Transverse colon (tissue), 3 donors: ENCODE results near the gene KCTD11.

Experiments used
- CTCF ChIP-seq, 5 experiments: fragments of 200-600 bp in 3 of 5; fragments of 450-650 bp in 2 of 5; sonication (generic) in 3 of 5; IDR thresholded peaks; 1 replicate in 2 of 5; 2 replicates in 3 of 5; pipeline ENCODE4 v1.5.1; 2016 to 2017; ENCODE audit warnings: antibody characterized with exemption in 5 of 5, inconsistent platforms in 3 of 5, mild to moderate bottlenecking in 2 of 5, moderate library complexity in 1 of 5
- POLR2A ChIP-seq: fragments of 450-650 bp; IDR thresholded peaks from one replicate; pipeline ENCODE4 v1.6.1; 2016; ENCODE audit warnings: antibody characterized with exemption, mild to moderate bottlenecking, moderate library complexity

GRCh38 chr17:7398612-7399011, 46.6 kb downstream of the KCTD11 start:
- TF ChIP-seq POLR2A (no peak), CTCF (IDR thresholded peaks at IDR 0.05) (no peak)
